Activated CD4-positive, CD25-positive, alpha-beta regulatory T cell treated with anti-CD3 and anti-CD28 coated beads, Interleukin-2, amount 50 U/mL, for 16 hours (primary cell): Measurements from ENCODE around the gene ABCC1.
"Not testable (repeated sequence)": the region's sequence is repeated elsewhere in the genome, so short reads cannot be mapped to it uniquely, and the experiment has no call there.

ENCODE experiments used
- DNase-seq: peaks from one replicate; pipeline ENCODE4 v3.0.0-alpha.2; 2020; ENCODE audit warnings: low read depth, low spot score

ABCC1 gene

DNA sequence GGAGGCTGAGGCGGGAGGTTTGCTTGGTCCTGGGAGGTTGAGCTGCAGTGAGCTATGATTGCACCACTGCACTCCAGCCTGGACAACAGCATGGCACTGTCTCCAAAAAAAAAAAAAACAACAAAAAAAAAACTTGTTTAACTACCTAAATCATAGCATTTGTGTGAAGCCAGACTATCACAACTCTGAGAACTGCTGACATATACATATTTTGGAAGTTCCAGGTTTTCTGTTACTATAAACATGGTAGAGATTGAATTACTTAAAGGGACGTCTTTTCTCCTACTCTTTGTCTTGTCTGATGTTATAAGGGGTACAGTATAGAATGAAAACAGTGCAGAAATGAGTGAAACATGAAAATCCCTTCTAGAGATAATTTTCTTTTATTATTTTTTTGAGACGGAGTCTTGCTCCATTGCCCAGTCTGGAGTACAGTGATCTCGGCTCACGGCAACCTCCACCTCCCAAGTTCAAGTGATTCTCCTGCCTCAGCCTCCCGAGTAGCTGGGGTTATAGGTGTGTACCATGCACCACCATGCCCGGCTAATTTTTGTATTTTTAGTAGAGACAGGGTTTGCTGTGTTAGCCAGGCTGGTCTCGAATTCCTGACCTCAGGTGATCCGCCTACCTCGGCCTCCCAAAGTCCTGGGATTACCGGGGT, 18.4 kb downstream of the ABCC1 start:
- DNase-seq = no peak

DNA sequence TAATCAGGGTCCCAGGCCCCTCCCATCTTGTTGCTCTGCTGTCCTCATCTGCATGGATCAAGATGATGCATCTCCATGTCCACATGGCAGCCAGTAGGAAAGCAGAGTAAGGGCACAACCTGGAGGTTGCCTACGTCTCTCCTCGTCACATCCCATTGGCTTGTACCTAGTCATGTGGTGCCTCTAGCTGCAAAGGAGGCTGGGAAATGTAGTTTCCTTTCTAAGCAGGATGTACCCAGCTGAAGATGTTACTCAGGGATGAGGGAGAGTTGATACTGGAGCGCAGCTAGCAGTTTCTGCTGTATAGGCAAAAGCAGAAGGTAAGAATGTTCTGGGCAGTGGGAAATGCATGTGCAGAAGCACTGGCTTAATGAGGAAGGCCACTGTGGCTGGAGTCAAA, 20.8 kb downstream of the ABCC1 start:
- no peak for DNase-seq

DNA sequence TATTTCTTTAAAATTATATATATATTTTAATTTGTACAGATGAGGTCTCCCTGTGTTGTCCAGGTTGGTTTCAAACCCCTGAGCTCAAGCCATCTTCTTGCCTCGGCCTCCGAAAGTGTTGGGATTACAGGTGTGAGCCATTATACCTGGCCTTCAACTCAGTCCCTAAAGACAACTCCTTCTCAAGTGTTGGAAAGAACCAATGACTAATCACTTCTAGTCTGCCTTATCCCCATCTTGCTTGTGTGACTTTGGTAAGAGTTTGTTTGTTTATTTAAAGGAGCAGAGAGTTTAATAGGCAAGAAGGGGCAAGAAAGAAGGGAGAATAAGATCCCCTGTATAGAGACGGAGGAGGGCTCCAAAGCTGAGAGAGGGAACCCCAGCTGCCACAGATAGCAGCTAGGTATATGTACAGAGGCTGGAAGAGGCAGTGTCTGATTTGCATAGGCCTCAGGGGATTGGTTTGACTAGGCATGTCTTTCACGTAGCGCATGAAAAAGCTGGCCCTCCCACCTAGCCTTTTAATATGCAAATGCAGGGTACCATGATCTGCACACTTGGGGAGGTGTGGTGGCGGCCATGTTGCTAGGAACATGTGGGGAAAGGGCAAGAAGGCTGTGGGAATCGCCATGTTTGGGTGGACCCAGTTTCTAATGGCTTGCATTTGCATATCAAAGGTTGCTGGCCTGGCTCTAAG, 21.5 kb downstream of the ABCC1 start:
- DNase-seq = no peak

DNA sequence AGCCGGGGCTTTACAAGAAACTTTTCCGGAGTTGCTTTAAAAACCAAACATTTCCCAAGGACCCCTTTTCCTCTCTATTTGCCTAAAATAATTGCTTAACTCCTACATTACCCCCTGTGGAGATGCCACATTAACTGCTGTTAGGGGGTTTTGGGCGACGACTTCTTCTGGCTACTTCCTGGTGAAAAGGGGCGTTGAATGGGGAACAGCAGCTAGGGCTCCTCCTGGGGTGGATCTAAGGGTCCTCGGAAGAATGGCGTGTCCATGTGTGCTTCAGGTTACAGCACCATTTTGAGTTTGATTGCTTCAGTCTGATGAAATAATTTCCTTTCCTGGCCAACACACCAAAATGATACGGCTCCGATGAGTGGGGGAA, 22.0 kb downstream of the ABCC1 start:
- DNase-seq = no peak

DNA sequence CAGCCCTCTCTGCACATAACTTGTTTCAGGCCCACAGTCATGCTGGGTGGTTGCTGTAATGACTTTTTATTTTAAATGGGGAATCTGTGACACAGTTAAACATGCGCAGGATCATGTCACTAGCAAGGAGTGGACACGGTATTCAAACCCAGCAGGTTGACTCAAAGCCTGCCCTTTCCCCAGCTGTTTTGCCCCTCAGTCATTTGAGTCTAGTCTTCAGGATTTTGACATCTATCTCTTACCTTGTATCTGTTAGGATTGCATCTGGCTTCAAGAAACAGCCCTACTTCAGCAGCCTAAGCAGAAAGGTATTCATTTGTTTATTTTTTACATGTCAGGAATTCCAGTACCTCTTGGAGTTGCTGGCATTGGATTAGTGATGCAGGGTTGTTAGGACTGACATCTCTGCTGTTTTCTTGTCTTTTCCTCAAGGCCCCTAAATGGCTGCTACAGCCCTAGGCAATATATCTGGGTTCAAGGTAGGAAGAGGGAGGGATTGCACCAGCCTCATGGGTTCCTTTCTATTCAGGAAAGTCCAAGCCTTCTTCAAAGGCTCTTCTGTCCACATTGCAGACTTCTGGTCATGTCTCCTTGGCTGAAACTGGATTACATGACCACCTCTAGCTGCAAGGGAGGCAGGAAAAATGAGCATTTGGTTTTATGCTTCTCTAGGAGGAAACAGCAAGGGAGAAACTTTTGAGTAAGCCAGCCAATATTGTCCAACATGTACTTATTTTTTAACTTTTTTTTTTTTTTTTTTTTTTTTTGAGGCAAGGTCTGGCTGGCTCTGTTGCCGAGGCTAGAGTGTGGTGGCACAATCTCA, 22.8 kb downstream of the ABCC1 start:
- no peak for DNase-seq

DNA sequence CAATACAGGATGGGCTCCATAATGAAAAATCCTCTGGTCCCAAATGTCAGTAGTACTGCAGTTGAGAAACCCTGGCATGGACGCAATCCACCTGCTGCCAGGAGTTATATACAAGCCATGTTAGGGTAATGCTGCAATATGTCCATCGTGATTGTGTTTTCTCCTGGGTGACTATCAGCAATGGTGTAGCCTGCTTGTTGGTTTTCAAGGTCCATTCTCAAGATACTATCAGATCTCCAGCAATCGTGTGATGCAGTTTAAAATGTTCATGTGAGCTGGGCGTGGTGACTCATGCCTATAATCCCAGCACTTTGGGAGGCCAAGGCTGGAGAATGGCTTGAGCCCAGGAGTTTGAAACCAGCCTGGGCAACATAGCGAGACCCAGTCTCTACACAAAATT, 24.0 kb downstream of the ABCC1 start:
- no peak for DNase-seq

DNA sequence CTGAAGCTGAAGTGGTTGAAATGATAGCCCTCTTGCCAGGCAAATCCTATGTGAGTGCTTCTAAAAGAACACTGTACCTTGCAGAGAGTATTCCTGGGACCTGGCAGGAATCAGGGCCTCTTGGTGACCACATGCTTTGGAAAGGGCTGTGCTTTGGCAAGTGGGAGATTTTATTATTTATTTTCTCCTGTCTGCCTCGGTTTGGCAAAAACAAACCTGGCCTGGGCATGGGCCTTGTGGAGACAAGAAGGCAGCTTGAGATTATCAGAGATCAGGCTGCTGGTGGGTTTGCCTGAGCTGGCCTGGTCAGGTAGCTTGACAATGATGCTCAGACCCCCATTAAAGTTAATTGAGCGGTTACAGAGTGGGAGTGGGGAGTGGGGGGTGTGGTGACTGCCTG, 24.6 kb downstream of the ABCC1 start:
- DNase-seq = no peak

DNA sequence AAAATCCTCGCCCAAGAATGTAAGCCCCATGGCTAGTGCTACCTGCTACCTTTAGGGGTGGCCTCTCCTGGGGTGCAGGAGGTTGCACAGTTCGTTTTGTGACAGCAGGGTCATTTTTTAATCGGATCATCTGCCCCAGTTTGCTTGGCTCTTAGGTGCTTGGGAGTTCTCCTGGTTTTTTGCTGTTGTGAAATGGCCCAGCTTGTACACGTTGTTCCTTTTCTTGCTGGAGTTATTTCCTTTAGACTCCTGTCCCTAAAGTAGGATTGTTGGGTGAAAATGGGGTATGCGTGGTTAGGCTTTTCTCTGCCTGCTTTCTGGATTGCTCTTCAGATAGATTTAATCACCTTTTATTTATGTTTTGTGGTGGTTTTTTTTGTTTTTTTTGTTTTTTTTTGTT, 25.8 kb downstream of the ABCC1 start:
- no peak for DNase-seq

DNA sequence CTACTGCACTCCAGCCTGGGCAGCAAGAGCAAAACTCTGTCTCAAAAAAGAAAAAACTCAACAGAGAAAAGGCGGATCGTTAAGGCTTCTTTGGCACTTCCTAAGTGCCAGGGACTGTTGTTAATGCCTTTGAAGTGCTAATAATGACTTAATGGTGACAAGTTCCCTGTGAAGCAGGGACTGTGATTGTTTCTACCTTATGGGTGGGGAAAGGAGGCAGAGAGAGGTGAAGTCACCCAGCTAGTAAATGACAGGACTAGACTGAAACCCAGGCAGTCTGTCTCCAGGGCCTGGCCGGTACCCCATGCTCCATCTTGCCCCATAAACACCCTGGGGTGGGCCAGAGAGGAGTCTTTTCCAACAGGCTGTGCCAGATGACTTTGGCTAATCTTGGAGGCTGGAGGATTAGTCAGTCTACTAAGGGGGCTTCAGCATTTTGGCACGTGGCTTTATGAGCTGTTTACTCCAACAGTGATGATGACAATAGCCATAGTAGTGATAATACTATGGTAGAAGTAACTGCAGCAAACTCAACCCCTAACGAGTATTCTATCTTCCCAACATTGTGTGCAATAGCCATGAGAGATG, 26.9 kb downstream of the ABCC1 start:
- no peak for DNase-seq

DNA sequence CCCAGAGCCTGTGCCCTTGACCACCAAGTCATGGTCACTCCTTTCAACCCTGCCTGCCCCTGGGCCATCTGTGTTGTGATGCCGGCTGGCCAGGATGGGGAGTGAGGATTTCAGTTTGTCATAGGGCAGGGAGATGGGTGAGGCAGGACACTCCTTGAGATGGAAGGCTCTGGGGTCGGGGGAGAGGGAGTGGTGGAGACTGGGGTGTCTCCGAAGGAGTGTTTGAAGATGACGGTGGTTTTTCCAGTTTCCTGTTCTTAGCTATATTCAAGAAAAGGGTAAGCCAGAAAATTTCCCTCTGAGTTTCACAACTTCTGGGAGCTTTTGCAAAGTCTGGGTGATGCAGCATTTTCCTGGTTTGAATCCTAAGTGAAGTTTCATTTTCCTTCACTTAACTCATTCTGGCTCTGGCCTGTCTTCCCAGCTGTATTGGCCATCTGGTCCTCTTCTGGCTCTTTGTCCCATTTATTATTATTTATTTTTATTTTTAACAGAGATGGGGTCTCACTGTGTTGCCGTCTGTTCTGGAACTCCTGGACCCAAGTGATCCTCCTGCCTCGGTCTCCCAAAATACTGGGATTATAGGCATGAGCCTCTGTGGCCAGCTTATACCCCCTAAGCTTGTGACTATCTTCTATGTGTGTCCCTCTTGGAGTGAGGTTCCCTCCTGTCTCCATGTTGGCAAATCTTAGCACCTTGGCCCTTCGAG, 27.7 kb downstream of the ABCC1 start:
- no peak for DNase-seq

DNA sequence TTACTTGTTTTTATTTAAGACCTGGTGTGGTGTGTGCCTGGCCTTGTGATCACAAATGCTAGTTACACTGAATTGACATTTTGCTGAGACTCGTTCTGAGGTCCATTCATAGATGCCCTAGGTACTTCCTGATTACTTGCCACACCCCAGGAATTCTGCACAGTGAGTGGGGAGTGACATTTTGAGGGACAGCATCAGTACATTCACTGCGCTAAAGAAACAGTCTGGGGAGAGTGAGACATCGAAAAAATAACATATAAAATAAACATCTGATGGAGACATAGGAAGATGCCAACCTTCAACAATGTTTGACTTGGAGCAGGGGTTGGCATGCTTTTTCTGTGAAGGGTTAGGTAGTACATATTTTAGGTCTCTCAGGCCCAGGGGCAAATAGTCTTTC, 30.4 kb downstream of the ABCC1 start:
- no peak for DNase-seq

DNA sequence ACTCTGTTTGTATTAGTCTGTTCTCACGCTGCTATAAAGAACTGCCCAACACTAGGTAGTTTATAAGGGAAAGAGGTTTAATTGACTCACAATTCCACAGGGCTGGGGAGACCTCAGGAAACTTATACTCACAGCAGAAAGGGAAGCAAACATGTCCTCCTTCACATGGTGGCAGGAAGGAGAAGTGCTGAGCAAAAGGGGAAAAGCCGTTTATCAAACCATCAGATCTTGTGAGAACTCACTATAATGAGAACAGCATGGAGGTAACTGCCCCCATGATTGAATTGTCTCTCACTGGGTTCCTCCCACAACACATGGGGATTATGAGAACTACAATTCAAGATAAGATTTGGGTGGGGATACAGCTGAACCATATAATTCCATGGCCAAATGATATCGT, 30.9 kb downstream of the ABCC1 start:
- no peak for DNase-seq

DNA sequence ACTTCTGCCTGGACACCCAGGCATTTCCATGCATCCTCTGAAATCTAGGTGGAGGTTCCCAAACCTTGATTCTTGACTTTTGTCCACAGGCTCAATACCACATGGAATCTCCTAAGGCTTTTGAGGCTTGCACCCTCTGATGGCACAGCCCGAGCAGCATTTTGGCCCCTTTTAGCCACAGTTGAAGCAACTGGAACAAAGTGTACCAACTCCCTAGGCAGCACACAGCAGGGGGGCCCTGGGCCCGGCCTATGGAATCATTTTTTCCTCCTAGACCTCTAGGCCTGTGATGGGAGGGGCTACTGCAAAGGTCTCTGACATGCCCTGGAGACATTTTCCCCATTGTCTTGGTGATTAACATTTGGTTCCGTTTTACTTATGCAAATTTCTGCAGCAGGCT, 32.0 kb downstream of the ABCC1 start:
- no peak for DNase-seq

DNA sequence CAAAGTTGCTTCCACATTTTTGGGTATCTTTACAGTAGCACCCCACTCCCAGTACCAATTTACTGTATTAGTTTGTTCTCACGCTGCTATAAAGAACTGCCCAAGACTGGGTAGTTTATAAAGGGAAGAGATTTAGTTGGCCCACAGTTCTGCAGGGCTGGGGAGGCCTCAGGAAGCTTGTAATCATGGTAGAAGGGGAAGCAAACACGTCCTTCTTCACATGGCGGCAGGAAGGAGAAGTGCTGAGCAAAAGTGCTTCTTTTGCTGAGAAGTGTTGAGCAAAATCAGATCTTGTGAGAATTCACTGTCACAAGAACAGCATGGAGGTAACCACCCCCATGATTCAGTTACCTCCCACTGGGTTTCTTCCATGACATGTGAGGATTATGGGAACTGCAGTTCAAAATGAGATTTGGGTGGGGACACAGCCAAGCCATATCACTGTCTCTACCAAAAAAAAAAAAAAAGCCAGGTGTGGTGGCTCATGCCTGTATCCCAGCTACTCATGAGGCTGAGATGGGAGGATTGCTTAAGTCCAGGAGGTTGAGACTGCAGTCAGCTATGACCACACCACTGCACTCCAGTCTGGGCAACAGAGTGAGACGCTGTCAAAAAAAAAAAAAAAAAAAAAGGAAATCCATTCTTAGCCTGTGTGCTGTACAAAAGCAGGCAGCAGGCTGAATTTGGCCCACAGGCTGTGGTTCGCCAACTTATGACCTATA, 32.9 kb downstream of the ABCC1 start:
- DNase-seq = not testable (repeated sequence)

DNA sequence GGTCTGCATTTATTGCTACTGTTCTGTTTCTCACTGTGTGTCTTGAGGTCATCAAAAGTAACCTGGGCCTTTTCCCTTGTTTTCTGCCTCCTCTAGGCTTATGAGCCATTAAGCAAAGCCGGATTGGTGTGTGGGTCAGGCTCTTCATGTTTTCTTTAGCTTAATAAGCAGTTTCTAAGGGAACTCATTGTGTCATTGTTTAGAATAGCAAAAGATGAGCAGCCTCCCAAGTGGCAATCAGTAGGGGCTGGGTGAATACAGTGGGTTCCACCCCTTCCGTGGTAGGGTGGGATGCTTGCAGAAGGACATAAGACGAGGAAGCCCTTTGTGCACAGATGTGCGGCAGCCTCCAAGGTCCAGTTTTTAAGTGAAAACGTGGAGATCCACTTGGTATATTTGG, 34.5 kb downstream of the ABCC1 start:
- DNase-seq = no peak

DNA sequence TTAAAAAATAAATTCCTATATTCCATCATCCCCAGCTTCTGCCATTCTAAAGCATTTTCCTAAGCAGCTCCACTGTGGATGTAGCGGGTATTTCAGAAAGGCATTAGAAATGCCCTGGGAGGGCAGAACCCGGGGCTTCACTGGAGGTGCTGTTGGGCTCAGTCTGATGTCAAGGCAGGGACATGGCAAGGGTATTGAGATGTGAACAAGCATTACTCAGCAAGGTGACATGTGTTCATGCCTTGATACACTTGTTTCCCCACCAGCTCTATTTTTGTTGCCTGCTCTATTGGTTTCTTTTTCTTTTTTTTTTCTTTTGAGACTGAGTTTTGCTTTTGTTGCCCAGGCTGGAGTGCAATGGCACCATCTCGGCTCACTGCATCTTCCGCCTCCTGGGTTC, 35.7 kb downstream of the ABCC1 start:
- no peak for DNase-seq

DNA sequence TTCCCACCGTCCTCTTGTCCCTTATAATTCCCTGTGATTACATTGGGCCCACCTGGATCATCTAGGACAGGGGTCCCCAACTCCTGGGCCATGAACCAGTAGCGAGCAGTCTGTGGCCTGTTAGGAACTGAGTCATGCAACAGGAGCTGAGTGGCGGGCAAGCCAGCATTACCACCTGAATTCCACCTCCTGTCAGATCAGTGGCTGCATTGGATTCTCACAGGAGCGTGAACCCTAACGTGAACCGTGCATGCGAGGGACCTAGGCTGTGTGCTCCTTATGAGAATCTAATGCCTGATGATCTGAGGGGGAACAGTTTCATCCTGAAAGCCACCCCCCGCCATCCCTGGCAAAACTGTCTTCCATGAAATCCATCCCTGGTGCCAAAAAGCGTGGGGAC, 36.8 kb downstream of the ABCC1 start:
- DNase-seq = no peak

DNA sequence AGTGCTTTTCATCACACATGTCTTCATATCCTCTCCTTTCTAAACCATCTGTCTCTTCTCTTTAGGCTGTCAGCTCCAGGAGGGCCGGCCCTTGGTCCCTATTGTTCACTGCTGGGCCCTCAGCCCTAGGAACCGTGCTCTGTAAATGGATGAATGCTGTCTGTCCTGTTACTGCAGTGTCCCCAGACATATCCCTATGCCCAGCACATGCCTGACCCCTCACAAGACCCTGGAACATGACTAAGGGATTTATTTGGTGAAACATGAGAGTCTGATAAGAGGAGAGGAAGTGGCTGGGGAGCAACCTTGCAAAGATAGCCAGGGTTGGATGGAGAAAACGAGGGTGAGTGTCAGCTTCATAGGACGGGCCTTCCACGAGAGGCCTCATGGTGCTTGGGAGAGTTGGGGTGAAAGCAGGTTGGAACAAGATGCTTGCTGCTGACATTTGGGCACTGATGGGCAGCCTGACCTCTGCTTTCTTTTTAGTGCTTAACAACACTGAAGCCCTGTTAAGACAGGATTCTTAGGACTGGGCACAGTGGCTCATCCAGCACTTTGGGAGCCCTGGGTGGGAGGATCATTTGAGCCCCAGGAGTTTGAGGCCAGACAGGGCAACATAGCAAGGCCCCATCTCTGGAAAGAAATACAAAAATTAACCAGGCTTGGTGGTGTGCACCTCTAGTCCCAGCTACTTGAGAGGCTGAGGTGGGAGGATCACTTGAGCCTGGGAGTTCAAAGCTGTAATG, 39.0 kb downstream of the ABCC1 start:
- DNase-seq = no peak

DNA sequence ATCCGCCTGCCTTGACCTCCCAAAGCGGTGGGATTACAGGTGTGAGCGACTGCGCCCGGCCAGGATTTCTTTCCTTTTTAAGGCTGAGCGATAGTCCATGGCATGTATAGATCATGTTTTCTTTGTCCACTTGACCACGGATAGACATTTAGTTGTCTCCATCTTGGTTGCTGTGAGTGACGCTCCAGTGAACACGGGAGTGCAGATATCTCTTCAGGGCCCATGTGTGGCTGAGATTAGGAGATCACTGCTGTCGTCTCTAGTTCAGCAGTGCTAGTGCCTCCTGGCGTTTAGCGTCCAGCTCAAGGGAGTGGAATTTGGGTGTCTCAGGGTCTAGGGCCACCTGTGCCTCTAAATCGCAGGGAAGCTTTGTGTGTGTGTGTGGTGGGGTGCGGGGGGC, 41.5 kb downstream of the ABCC1 start:
- DNase-seq = no peak

DNA sequence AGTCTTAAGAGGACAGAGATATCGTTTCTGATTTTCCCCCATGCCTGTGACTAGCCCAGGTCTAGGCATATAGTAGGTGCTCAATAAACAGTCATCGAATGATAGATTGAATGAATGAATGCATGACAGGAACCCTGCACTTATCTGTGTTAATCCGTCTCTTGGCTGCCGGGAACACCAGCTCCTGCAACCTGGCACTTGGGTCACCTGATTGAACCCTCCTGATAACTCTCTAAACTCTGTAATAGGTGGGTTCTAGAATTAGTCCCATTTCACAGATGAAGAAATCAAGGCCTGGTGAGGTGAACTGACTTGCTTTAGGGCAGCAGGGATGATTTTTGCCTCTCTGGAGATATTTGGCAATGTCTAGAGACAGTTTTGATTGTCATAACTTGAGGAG, 43.7 kb downstream of the ABCC1 start:
- no peak for DNase-seq

DNA sequence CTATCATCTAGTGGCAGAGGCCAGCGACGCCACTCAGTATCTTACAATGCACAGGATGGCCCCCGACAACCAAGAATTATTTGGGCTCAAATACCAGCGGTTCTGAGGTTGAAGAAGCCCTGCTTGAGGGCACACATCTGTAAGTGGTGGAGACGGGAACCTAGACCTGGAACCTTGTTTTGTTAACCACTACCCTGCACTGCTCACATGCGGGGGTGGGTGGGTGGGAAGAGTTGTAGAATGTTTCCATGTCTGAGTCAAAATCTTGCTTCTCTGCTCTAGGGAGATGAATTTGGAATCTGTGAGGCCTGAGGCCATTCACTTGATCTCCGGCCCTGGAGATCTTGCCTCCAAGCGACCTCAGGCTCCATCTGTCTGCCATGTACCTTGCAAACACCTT, 44.1 kb downstream of the ABCC1 start:
- DNase-seq = no peak
